ENCODE results near the gene IGFL3.
"Not testable (repeated sequence)": the region's sequence is repeated elsewhere in the genome, so short reads cannot be mapped to it uniquely, and the experiment has no call there.

Gene IGFL3

DNA sequence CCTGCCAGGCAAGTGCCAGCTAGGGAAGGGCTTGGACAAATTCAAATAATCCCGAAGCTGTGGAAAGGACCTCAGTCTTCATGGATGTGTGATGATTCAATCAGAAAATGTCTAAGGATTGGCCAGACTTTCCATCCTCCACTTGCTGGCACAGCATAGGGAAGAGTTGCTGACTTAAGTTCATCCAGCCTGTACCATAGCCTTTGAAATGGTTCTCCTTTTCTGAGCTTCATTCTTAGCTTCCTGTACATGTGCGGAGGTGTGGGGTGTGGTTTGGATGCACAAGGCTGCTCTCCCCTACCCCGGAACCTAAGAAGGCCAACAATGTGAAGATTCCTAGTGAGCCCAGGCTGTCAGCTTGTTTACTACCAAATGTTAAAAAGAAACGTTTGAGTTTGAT, 959 bp upstream of the IGFL3 start:
- DNase-seq (ENCODE audit: low spot score) = no peak

GRCh38 chr19:46118136-46118535, 6.4 kb downstream of the IGFL3 start:
- no peak for DNase-seq (ENCODE audit: low spot score)

- no peak for DNase-seq (ENCODE audit: low spot score)
These were observed 8.4 kb downstream of the IGFL3 start for GRCh38 chr19:46116121-46116520.

DNA sequence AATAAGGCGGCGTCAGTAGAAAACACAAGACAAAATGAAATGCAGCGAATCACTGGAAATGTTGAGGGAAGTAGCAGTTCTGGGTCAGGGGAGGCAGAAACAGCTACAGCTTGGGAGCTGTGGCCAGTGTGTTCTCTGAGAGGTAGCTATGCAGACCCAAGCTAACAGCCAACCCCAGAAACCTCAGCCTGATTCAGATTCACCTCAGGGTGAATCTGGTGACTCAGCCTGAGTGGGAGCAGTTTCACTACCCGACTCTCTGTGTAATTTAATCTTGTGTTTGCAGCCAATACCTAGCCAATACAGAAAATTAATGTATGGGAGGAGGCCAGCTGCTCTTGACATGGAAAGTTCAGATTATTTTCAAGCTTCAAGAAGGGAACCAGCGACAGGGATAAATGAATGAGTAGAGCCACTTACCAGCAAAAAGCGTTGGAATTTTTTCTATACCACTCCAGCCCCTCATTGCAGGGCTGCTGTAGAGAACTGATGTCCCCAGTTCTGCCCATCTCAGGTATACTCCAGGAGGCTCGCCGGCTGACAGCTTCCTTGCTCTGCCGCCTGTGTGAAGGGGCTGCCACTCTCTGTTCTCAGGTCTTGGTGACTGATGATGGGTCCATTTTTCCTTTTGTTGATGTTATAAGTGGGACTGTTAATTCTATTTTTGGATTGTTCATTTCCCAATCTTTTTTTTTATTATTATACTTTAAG, 8.9 kb downstream of the IGFL3 start:
- no peak for DNase-seq (ENCODE audit: low spot score)

GRCh38 chr19:46113726-46114125, 10.8 kb downstream of the IGFL3 start:
- DNase-seq (ENCODE audit: low spot score) = no peak

DNA sequence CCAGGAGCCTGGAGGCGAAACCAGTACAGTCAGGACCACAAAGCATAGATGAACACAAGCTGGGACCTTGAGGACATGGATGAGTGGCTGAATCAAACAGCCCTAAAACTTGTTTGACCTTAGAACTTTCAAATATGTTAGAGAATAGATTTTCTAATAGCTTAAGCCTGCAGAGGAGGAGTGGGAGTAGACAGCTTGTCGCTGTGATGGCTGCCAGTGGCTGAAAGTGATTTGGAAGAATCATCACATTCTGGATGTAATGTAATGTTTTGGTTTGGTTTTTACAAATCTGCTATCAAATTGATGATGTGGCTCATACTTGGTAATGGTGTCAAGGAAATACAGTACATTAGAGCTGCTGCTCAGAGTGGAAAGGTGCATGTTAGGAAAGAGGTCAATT, 12.0 kb downstream of the IGFL3 start:
- no peak for DNase-seq (ENCODE audit: low spot score)

DNA sequence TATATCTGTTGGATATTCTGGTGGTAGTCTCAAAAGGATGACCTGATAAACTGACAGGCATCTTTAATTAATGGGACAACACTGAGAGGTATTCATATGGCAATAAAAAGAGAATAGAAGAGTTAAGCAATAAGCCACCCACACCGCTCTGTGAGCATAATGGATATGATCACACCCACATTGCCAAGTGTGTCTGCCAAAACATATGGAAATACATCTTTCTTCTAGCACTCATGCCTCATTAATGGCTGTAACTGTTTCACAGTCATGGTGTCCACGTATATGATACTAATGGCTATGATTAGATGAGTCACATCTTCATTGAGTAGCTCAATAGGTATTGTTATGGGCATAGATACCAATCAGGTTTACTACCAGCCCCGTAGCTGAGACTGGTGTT, 13.1 kb downstream of the IGFL3 start:
- DNase-seq (ENCODE audit: low spot score) = no peak

DNA sequence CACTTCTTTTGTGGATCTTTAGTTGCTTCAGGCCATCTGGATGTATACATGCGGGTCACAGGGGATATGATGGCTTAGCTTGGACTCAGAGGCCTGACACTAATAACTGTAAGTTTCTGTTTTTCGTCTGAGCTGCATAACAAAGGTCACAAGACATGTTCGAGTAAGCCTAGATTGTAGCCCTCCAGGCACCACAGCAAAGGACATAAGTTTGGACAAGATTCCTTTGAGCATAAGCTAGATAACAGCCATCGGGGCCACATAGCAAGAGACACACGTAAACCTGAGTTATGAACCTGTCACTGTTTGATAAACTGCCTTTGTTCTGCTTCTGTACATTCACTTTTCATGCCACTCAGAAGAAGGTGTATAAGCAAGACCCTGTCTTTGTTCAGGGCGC, 14.6 kb downstream of the IGFL3 start:
- no peak for DNase-seq (ENCODE audit: low spot score)

GRCh38 chr19:46107371-46107770, 17.1 kb downstream of the IGFL3 start:
- no peak for DNase-seq (ENCODE audit: low spot score)

- DNase-seq (ENCODE audit: low spot score) = not testable (repeated sequence)
These were observed 22.2 kb downstream of the IGFL3 start for GRCh38 chr19:46102333-46102732.

GRCh38 chr19:46101293-46101692, 23.2 kb downstream of the IGFL3 start:
- DNase-seq (ENCODE audit: low spot score) = no peak

- DNase-seq (ENCODE audit: low spot score) = no peak
These were observed 24.1 kb downstream of the IGFL3 start for GRCh38 chr19:46100344-46100743.

- DNase-seq (ENCODE audit: low spot score) = no peak
These were observed 34.0 kb downstream of the IGFL3 start for GRCh38 chr19:46090444-46090843.

GRCh38 chr19:46089432-46089831, 35.1 kb downstream of the IGFL3 start:
- no peak for DNase-seq (ENCODE audit: low spot score)

DNA sequence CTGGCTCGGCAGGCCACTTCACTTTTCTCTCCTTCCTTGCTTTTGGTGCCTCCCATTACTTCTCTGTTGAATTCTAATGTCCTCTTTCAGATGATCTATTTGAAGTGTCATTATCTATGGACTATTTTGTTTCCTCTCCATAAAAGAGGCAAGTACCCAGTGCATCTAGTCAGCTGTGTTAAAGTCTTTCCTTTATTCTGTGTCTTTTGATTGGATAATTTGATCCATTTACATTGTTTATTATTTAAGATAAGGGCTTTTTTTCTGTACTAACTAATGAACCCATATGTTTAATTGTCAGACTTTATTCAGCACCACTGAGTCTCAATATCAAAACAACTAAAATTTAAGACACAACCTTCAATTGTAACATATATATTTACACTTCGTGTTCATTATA, 36.4 kb downstream of the IGFL3 start:
- no peak for DNase-seq (ENCODE audit: low spot score)

- no peak for DNase-seq (ENCODE audit: low spot score)
These were observed 38.6 kb downstream of the IGFL3 start for GRCh38 chr19:46085888-46086287.

DNA sequence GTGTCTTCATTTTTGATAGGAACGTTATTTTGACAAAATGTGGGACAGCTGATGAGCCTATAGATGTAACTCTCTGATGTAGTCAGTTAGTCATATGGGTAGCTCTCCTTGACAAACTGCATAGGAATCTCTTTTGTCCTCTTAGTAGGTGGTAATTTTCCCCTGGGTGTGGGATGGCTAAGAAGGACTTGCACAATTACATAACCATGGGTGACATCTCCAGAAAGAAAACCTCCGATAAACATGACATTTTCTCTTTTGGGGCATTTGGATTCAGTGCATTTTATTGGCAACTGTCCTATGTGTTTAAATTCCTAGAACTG, 41.8 kb downstream of the IGFL3 start:
- no peak for DNase-seq (ENCODE audit: low spot score)

- peak; percentile 35 for DNase-seq (ENCODE audit: low spot score)
These were observed 42.4 kb downstream of the IGFL3 start for GRCh38 chr19:46081928-46082727.

DNA sequence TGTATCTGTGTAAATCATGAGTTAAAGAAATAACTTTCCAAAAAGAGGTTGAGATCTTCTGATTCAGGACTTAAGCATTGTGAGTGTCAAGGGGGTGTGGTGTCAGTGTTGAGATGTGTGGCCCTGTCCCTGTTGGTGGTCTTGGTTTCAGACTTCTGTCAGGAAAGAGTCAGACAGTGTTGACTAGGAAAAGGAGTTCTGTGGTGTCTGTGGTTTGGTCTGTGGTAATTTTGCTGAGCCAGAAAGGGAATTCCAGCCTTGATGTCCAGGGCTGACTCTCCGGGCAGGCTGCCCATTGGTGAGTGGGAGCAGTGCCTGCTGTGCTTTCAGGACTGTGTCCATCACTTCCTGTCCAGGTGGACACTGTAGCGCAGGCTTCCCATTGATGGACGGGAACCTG, 43.9 kb downstream of the IGFL3 start:
- DNase-seq (ENCODE audit: low spot score) = no peak

DNA sequence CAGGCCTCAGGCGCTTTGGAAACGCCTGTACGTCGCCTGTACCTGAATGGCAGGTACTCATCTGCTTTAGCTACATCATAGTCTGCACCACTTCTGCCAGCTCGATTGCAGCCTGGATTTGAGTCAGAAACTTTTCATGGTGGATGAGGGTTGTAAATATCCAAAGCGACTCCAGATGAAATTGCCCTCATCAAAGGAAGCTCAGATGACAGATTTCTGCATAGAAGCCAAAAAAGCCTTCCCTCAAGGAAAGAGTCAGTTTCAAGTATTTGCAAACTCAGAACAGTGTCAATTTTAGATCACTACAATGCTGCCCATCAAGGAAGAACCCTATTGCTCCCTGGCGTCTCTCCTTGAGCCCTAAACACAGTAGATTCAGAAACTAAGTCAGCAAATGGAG, 44.9 kb downstream of the IGFL3 start:
- DNase-seq (ENCODE audit: low spot score) = no peak

DNA sequence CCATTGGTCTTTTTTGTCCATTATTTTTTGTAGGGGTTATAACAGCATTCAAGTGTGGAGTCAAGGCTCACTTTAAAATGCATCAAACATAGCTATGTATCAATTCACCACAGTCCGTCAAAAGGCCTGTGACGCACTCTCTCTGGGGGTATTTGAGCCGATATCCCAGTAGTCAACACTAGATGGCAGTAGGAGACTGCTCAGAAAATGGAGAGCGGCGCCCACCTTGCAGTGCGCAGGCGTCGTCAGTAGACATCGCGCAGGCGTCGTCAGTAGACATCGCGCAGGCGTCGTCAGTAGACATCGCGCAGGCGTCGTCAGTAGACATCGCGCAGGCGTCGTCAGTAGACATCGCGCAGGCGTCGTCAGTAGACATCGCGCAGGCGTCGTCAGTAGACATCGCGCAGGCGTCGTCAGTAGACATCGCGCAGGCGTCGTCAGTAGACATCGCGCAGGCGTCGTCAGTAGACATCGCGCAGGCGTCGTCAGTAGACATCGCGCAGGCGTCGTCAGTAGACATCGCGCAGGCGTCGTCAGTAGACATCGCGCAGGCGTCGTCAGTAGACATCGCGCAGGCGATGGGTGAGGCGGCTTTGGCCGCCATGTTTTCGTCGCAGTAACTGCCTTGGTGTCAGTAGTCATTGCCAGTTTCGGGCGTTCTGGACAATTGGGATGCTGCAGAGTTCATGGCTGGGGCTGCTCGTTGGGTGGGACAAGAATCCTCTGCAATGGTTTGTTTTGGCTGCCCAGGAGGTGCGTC, 45.7 kb downstream of the IGFL3 start:
- DNase-seq (ENCODE audit: low spot score) = peak; percentile 22

DNA sequence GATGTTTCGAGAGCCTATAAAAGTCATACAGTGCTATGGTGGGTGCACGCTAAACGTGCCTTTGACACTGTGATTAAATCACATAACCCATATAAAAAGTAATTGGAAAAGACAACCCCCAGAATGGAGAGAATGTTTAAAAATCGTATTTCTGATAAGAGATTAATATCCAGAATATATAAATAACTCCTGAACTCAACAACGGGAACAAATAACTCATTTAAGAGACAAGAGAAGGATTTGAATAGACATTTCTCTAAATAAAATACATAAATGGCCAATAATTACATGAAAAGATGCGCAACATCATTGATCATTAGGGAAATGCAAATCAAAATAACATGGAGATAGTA, 46.7 kb downstream of the IGFL3 start:
- no peak for DNase-seq (ENCODE audit: low spot score)

Data from cerebellar cortex (tissue), 1 donor.